HL-60 (cell line): ENCODE measurements around the gene JUNB. TPM values are rescaled to one million over a fixed set of nuclear protein-coding genes. Genes with fewer than 3 reads are reported as not detected.

Experiments used
- DNase-seq, 2 experiments: peaks; one replicate each; pipeline ENCODE4 v3.0.0-alpha.2; 2010 to 2020; ENCODE audit warnings: low read depth in 1 of 2, low spot score in 1 of 2
- H3K27ac ChIP-seq: fragments of 250-450 bp; sonication (Bioruptor Pico); replicated peaks from 2 replicates; pipeline ENCODE4 v1.5.1; 2020; ENCODE audit warnings: mild to moderate bottlenecking, moderate library complexity
- H3K27me3 ChIP-seq: fragments of 250-450 bp; sonication (Bioruptor Pico); 2 replicates; pipeline ENCODE4 v1.5.1; 2021; ENCODE audit warnings: mild to moderate bottlenecking, moderate library complexity; ENCODE audit not compliant: insufficient read depth, poor library complexity, severe bottlenecking
- H3K4me3 ChIP-seq: replicated peaks from 2 replicates; pipeline ENCODE4 v1.5.1; 2011; ENCODE audit warnings: mild to moderate bottlenecking, control low read depth, low read length; ENCODE audit not compliant: insufficient read depth
- GABPA ChIP-seq: IDR thresholded peaks from 2 replicates; pipeline ENCODE4 v1.6.1; 2012; ENCODE audit warnings: low read depth
- POLR2AphosphoS5 ChIP-seq: IDR thresholded peaks from 2 replicates; pipeline ENCODE4 v1.6.1; 2012; ENCODE audit warnings: low read depth
- SPI1 ChIP-seq: IDR thresholded peaks from 2 replicates; pipeline ENCODE4 v1.6.1; 2012; ENCODE audit warnings: low read depth, mild to moderate bottlenecking, borderline replicate concordance
- microRNA-seq: library from miRNA; unstranded; fragments of <30 nt; microRNA quantifications from one replicate; pipeline ENCODE4, GENCODE V29; 2018
- TF ChIP-seq, protein P1 (sequence below): IDR thresholded peaks from 2 replicates; pipeline ENCODE4 v1.6.1; 2012; ENCODE audit warnings: low read depth; ENCODE audit not compliant: insufficient replicate concordance
- TF ChIP-seq, protein P2 (sequence below): IDR thresholded peaks from one replicate; pipeline ENCODE4 v1.5.1; 2011; ENCODE audit warnings: low read length, control low read depth, inconsistent platforms; ENCODE audit not compliant: insufficient read depth

Gene JUNB

DNA sequence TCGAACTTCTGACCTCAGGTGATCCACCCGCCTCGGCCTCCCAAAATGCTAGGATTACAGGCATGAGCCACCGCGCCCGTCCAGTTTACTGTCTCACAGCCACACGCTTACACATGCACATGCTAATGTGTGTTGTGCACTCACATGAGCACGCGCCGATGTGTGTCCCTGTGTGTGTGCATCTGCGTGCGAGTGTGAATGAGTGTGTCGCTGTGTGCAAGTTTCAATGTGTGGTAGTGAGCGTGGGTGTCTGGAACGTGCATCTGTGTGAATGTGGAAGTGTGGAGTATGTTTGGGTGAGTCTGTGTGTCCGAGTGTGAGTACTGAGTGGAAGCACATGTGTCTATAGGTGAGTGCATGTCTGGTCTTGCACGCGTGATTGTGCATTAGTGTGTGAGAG is 51.2 kb downstream of the JUNB start:
- TF ChIP-seq GABPA (no peak), SPI1 (no peak), POLR2AphosphoS5 (no peak)
- TF ChIP-seq, protein P1, sequence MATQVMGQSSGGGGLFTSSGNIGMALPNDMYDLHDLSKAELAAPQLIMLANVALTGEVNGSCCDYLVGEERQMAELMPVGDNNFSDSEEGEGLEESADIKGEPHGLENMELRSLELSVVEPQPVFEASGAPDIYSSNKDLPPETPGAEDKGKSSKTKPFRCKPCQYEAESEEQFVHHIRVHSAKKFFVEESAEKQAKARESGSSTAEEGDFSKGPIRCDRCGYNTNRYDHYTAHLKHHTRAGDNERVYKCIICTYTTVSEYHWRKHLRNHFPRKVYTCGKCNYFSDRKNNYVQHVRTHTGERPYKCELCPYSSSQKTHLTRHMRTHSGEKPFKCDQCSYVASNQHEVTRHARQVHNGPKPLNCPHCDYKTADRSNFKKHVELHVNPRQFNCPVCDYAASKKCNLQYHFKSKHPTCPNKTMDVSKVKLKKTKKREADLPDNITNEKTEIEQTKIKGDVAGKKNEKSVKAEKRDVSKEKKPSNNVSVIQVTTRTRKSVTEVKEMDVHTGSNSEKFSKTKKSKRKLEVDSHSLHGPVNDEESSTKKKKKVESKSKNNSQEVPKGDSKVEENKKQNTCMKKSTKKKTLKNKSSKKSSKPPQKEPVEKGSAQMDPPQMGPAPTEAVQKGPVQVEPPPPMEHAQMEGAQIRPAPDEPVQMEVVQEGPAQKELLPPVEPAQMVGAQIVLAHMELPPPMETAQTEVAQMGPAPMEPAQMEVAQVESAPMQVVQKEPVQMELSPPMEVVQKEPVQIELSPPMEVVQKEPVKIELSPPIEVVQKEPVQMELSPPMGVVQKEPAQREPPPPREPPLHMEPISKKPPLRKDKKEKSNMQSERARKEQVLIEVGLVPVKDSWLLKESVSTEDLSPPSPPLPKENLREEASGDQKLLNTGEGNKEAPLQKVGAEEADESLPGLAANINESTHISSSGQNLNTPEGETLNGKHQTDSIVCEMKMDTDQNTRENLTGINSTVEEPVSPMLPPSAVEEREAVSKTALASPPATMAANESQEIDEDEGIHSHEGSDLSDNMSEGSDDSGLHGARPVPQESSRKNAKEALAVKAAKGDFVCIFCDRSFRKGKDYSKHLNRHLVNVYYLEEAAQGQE = no peak
- TF ChIP-seq, protein P2, sequence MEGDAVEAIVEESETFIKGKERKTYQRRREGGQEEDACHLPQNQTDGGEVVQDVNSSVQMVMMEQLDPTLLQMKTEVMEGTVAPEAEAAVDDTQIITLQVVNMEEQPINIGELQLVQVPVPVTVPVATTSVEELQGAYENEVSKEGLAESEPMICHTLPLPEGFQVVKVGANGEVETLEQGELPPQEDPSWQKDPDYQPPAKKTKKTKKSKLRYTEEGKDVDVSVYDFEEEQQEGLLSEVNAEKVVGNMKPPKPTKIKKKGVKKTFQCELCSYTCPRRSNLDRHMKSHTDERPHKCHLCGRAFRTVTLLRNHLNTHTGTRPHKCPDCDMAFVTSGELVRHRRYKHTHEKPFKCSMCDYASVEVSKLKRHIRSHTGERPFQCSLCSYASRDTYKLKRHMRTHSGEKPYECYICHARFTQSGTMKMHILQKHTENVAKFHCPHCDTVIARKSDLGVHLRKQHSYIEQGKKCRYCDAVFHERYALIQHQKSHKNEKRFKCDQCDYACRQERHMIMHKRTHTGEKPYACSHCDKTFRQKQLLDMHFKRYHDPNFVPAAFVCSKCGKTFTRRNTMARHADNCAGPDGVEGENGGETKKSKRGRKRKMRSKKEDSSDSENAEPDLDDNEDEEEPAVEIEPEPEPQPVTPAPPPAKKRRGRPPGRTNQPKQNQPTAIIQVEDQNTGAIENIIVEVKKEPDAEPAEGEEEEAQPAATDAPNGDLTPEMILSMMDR = no peak
- H3K27ac ChIP-seq = no peak overlapping the region
- H3K4me3 ChIP-seq = no peak overlapping the region
- H3K27me3 ChIP-seq = peaks cover 42% of the 10 kb centered on the region
- no peak for DNase-seq

Small RNAs within 50 kb of the gene (microRNA-seq; reads per million reads assigned to microRNA genes)
- gene MIR5684 = not detected
